Motor neuron (in vitro differentiated cells): ENCODE results near the gene C17orf67. TPM values are rescaled to one million over a fixed set of nuclear protein-coding genes. Genes with fewer than 3 reads are reported as not detected.

Experiments used
- ATAC-seq, 8 experiments: fragments of 200-7000 bp; cut with Tn5 transposase; replicated peaks in 6 of 8; 2 replicates each; pipeline ENCODE4 v1.8.0; 2021; ENCODE audit warnings: mild to moderate bottlenecking in 8 of 8, moderate library complexity in 8 of 8
- H3K27ac ChIP-seq, 2 donors: fragments of 250-450 bp; sonication (Bioruptor Pico); 2 replicates each; pipeline ENCODE4 v1.9.0; 2021; ENCODE audit warnings: antibody characterized with exemption in 2 of 2, mild to moderate bottlenecking in 2 of 2, moderate library complexity in 1 of 2
- H3K4me1 ChIP-seq, 2 donors: fragments of 250-450 bp; sonication (Bioruptor Pico); replicated peaks in 1 of 2; 2 replicates each; pipeline ENCODE4 v1.6.1; 2021; ENCODE audit warnings: antibody characterized with exemption in 2 of 2, mild to moderate bottlenecking in 2 of 2, moderate library complexity in 1 of 2
- H3K4me3 ChIP-seq, 5 donors: fragments of 250-450 bp; sonication (Bioruptor Pico); 2 replicates each; pipeline ENCODE4 v1.9.0; 2021; ENCODE audit warnings: antibody characterized with exemption in 5 of 5, mild to moderate bottlenecking in 5 of 5, moderate library complexity in 4 of 5
- WGBS, 10 experiments: fragments of 450-650 bp; shearing (Covaris generic); methylation state at CpG; one replicate each; pipeline ENCODE4 v1.0.0; 2022; 5-methylcytosine and 5-hydroxymethylcytosine counted together
- in situ Hi-C, 9 experiments: fragments of 400-800 bp; cut with MboI; loops; one replicate each; pipeline ENCODE4 v1.15.0; 2021; ENCODE audit warnings: low sequenced_read_pairs in 9 of 9, low pct_unique_long_range_greater_than_20kb in 2 of 9; ENCODE audit not compliant: unreplicated experiment in 9 of 9
- total RNA-seq, 8 experiments: library from RNA; unstranded; fragments of 300-600 nt; gene quantifications; 2 replicates each; pipeline versions ENCODE4 v1.2.3 to v1.2.4, GENCODE V29; 2022

C17orf67 gene
- total RNA-seq, 8 experiments from 2014 or later: 0.27 to 2.3 (median 1.2) TPM

- no peak overlapping the region for H3K4me3 ChIP-seq
- WGBS, 10 experiments: 0 to 100% (median 42%) methylated on average over 1 to 2 of the region's 2 CpGs; no CpG with 5 or more reads in 2 of the 10 experiments
- H3K4me1 ChIP-seq: peaks cover 0 to 5% of the 10 kb centered on the region in 2 donors
- peak in 4 of 8 experiments; percentile 23 to 91 (median 73) for ATAC-seq
- no peak overlapping the region for H3K27ac ChIP-seq
- in situ Hi-C loops: no loop called here
These were observed 77.2 kb downstream of the C17orf67 start for GRCh38 chr17:56756536-56756935.

- Histone ChIP-seq H3K4me3 (no peak overlapping the region), H3K27ac (no peak overlapping the region), H3K4me1 (peaks cover 0 to 5% of the 10 kb centered on the region in 2 donors)
- ATAC-seq: no peak
- WGBS, 10 experiments: 80 to 96% (median 88%) methylated on average over 1 to 5 of the region's 5 CpGs; no CpG with 5 or more reads in 4 of the 10 experiments
- in situ Hi-C loops: no loop called here
These were observed 78.4 kb downstream of the C17orf67 start for GRCh38 chr17:56755310-56755709.

- H3K4me1 ChIP-seq: peaks cover 0 to 5% of the 10 kb centered on the region in 2 donors
- ATAC-seq: peak in 3 of 8 experiments; percentile 43 to 62 (median 60)
- no peak overlapping the region for H3K4me3 ChIP-seq
- WGBS, 10 experiments: 4 to 58% (median 20%) methylated on average over 2 to 5 of the region's 8 CpGs; no CpG with 5 or more reads in 1 of the 10 experiments
- in situ Hi-C loops: no loop called here
- no peak overlapping the region for H3K27ac ChIP-seq
These were observed 79.1 kb downstream of the C17orf67 start for GRCh38 chr17:56754523-56755208.

- 51 to 97% (median 79%) methylated on average over 1 to 4 of the region's 4 CpGs; no CpG with 5 or more reads in 2 of the 10 experiments for WGBS, 10 experiments
- Histone ChIP-seq H3K4me3 (no peak overlapping the region), H3K4me1 (peaks cover 0 to 16% of the 10 kb centered on the region in 2 donors), H3K27ac (no peak overlapping the region)
- in situ Hi-C loops: no loop called here
- ATAC-seq: peak in 3 of 8 experiments; percentile 43 to 58 (median 52)
These were observed 81.4 kb downstream of the C17orf67 start for GRCh38 chr17:56752263-56752836.

GRCh38 chr17:56751145-56751738, 82.5 kb downstream of the C17orf67 start:
- 60 to 100% (median 90%) methylated on average over 1 to 6 of the region's 6 CpGs; no CpG with 5 or more reads in 3 of the 10 experiments for WGBS, 10 experiments
- in situ Hi-C loops: no loop called here
- Histone ChIP-seq H3K27ac (no peak overlapping the region), H3K4me1 (peaks cover 0 to 16% of the 10 kb centered on the region in 2 donors), H3K4me3 (no peak overlapping the region)
- ATAC-seq: no peak

GRCh38 chr17:56744721-56745120, 89.0 kb downstream of the C17orf67 start:
- no peak overlapping the region for H3K27ac ChIP-seq
- H3K4me1 ChIP-seq: peaks cover 10 to 23% of the 10 kb centered on the region in 2 donors
- in situ Hi-C loops: loop anchor here in 1 of 9 experiments (25.0 kb wide), 1 partner anchor 107 kb away; no protein-coding TSS in a partner anchor
- 67 to 90% (median 71%) methylated on average over 2 to 5 of the region's 7 CpGs; no CpG with 5 or more reads in 5 of the 10 experiments for WGBS, 10 experiments
- no peak overlapping the region for H3K4me3 ChIP-seq
- peak in 1 of 8 experiments; percentile 47 for ATAC-seq

- peaks cover 18 to 27% of the 10 kb centered on the region in 2 donors for H3K4me1 ChIP-seq
- no peak overlapping the region for H3K4me3 ChIP-seq
- in situ Hi-C loops: loop anchor here in 1 of 9 experiments (25.0 kb wide), 1 partner anchor 105 kb away; no protein-coding TSS in a partner anchor
- peak in 2 of 8 experiments; percentile 37 to 60 for ATAC-seq
- WGBS, 10 experiments: 40 to 92% (median 70%) methylated on average over 1 to 4 of the region's 4 CpGs
- H3K27ac ChIP-seq: no peak overlapping the region
These were observed 91.1 kb downstream of the C17orf67 start for GRCh38 chr17:56742601-56743000.

Other genes starting within 250 kb of the C17orf67 start
- 10 to 100 TPM in 1 of 8 experiments, 1 to 10 TPM in 6, under 1 TPM in 1; 0.56 to 12.2 (median 3.8) TPM for gene NOG, start 240.2 kb downstream of the C17orf67 start, total RNA-seq
- gene DGKE, start 231 bp upstream of the C17orf67 start, total RNA-seq: 10 to 100 TPM in 4 of 8 experiments, 1 to 10 TPM in 4; 3.2 to 12.8 (median 9.8) TPM
- 10 to 100 TPM in 4 of 8 experiments, 1 to 10 TPM in 4; 2.5 to 77.7 (median 15.7) TPM for gene TRIM25, start 80.1 kb upstream of the C17orf67 start, total RNA-seq
- 10 to 100 TPM; 14.5 to 27.1 (median 18.0) TPM for gene COIL, start 127.1 kb upstream of the C17orf67 start, total RNA-seq
- gene SCPEP1, start 144.2 kb upstream of the C17orf67 start, total RNA-seq: 100 to 1,000 TPM in 1 of 8 experiments, 10 to 100 TPM in 3, 1 to 10 TPM in 4; 6.6 to 132 (median 12.9) TPM